ENCODE results near the gene SYNJ2. TPM values are rescaled to one million over a fixed set of nuclear protein-coding genes. Genes with fewer than 3 reads are reported as not detected.
A peak's percentile ranks its signal among the peaks of the same experiment; 100 is the strongest.

Gene SYNJ2
- polyA plus RNA-seq, 1 donor from 2014 or later = 13.7 TPM

DNA sequence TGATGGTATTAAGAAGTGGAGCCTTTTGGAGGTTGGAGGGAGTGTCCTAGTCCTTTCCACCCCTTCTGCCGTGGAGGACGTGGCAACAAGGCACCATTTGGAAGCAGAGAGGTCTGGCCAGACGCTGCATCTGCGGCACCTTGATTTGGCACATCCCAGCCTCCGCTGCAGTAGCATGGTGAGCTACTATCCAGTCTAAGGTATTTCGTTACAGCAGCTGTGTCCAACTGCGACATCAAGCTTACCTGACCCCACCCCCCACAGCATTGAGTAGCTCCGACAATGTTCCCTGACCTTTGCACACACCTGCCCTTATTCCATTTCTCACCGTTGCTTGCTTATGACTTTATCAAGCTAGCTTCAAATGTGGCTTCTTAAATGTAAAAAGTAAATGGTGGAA lies 29.8 kb upstream of the SYNJ2 start:
- Mint-ChIP-seq H3K27me3 (peaks cover 10% of the 10 kb centered on the region), H3K36me3 (peaks cover 8% of the 10 kb centered on the region), H3K9me3 (peaks cover 2 to 20% (median 5%) of the 10 kb centered on the region in 3 donors), H3K4me1 (no peaks in the 10 kb centered on the region), H3K4me3 (no peak overlapping the region), H3K27ac (no peak overlapping the region)

DNA sequence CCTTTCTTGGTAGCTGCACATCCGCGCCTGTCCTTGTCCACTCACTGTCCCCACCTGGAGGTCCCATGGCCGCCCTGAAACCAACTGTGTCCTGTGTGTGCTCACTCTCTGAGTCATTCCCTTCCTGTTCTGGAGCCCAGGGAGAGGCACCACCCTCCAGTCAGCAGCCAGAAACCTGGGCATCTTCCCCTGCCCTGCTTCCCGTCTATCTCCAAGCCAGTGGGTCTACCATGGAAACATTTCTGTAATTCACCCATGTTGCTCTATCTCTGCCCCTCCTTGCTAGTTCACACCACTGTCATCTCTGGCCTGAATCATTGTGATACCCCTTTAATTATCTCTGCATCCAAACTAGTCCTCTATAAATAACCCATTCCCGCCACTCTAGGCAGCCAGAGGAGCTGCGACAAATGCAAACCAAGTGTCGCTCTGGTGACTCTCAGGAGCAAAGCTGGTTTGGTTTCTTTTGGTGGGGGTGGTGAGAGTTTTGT lies 28.8 kb upstream of the SYNJ2 start:
- H3K9me3 Mint-ChIP-seq = peaks cover 2 to 20% (median 5%) of the 10 kb centered on the region in 3 donors
- peaks cover 10% of the 10 kb centered on the region for H3K27me3 Mint-ChIP-seq
- H3K4me1 Mint-ChIP-seq = no peaks in the 10 kb centered on the region
- H3K4me3 Mint-ChIP-seq = no peak overlapping the region
- H3K36me3 Mint-ChIP-seq = peaks cover 4% of the 10 kb centered on the region
- H3K27ac Mint-ChIP-seq = no peak overlapping the region

DNA sequence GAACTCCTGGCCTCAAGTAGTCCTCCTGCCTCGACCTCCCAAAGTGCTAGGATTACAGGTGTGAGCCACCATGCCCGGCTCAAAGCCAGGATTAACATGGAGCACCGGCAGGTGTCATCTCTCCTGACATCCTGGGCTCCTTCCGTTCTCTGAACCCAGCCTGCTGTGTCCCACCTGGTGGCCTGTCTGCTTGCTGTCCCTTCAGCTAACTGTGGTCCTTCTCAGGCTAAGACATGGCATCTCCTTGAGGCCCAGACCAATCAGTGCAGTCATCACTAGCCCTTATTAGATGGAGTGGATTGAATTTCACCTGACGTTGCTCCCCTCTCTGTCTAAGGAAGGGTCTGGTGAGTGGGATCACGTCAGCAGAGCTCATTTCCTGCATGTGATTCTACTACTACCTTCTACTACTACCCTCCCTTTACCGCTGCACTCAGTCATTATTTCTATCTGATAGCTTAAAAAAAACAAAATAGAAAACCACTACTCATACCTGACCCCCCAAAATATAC lies 28.0 kb upstream of the SYNJ2 start:
- H3K36me3 Mint-ChIP-seq = peaks cover 4% of the 10 kb centered on the region
- H3K27ac Mint-ChIP-seq = no peak overlapping the region
- H3K27me3 Mint-ChIP-seq = peaks cover 13% of the 10 kb centered on the region
- no peaks in the 10 kb centered on the region for H3K4me1 Mint-ChIP-seq
- peak overlapping the region in 1 of 4 donors; percentile 13 for H3K4me3 Mint-ChIP-seq
- peaks cover 3 to 19% (median 7%) of the 10 kb centered on the region in 3 donors for H3K9me3 Mint-ChIP-seq

DNA sequence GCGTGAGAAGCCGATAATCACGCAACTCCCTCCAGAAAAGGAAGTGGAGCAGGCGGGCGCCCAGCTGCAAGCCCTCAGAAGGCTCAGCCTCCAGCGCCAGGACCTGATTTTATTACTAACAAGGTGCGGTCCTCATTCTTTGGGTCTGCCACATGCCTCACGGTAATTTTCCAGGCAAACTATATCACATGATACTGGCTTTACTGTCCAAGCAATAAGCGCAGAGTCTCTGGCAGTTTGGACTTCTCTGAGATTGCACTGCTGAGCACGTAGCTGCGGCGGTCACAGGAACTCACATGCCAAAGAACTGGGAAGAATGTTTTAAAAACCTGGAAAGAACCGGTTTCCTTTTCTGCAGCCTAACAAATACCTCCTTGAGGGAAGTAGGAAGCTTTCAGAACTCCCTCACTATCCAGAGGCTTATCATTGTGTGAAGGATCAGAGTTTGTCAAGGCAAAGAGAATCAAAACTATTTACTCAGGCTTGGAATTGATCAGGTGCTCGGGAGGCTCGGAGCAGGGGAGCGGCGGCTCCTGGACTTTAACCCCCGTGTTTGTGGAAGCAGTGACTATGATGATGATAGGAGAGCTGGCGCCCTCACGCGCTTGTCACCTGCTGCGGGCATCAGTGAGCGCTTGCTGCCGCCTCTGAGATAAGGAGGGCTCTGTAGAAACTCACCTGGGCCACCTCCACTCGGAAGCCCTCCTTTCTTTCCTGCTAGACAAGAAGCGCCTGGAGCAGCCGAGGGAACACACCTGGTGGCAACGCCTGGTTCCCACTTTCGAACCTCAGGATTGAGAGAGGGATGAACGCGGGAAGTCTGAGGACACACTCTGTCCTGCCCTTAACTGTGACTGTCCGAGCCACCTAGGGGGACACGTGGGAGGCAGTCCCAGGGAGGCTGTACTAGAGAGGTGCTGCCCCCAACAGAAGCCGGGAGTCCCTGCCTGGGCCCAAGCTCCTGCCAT lies 27.2 kb upstream of the SYNJ2 start:
- Mint-ChIP-seq H3K27me3 (peaks cover 11% of the 10 kb centered on the region), H3K27ac (no peak overlapping the region), H3K36me3 (peaks cover 4% of the 10 kb centered on the region), H3K4me1 (no peaks in the 10 kb centered on the region), H3K4me3 (peak overlapping the region in 1 of 4 donors; percentile 13), H3K9me3 (peaks cover 7 to 16% (median 7%) of the 10 kb centered on the region in 3 donors)

DNA sequence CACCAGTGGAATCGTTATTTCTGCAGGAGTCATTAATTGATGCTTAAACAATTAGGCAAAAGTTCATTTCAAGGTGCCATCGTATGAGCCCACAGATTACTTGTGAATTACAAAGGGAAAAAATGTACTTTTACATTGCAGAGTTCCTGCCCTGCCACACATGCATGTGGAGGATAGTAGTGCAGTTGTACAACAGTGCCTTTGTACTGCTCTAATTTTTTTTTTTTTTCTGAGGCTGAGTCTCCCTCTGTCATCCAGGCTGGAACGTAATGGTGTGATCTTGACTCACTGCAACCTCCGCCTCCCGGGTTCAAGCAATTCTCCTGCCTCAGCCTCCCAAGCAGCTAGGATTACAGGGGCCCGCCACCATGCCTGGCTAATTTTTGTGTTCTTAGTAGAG lies 26.0 kb upstream of the SYNJ2 start:
- Mint-ChIP-seq H3K36me3 (peaks cover 2% of the 10 kb centered on the region), H3K27me3 (peaks cover 9% of the 10 kb centered on the region), H3K9me3 (peaks cover 5 to 16% (median 14%) of the 10 kb centered on the region in 3 donors), H3K4me3 (no peak overlapping the region), H3K4me1 (no peaks in the 10 kb centered on the region), H3K27ac (no peak overlapping the region)

DNA sequence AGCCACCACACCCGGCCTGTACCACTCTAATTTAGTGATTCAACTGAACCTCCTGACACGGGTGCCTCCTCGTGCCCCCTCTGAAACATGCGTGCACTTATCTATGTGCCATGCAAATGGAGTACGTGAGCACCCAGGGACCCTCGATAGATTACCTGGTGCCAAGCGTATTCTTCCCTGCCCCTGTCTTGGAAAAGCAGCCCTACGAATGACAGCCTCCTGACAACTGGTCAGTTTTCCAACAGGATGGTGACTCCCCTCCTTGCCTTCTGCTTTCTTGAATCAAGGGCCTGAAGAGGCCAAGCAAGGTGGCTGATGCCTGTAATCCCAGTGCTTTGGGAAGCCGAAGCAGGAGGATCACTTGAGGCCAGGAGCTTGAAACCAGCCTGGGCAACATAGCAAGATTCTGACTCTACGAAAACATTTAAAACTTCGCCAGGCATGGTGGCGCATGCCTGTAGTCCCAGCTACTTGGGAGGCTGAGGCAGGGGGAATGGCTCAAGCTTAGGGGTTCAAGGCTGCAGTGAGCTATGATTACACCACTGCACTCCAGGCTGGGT lies 25.4 kb upstream of the SYNJ2 start:
- Mint-ChIP-seq H3K4me1 (no peaks in the 10 kb centered on the region), H3K27ac (no peak overlapping the region), H3K27me3 (peaks cover 9% of the 10 kb centered on the region), H3K9me3 (peaks cover 5 to 16% (median 13%) of the 10 kb centered on the region in 3 donors), H3K36me3 (peaks cover 2% of the 10 kb centered on the region), H3K4me3 (no peak overlapping the region)

DNA sequence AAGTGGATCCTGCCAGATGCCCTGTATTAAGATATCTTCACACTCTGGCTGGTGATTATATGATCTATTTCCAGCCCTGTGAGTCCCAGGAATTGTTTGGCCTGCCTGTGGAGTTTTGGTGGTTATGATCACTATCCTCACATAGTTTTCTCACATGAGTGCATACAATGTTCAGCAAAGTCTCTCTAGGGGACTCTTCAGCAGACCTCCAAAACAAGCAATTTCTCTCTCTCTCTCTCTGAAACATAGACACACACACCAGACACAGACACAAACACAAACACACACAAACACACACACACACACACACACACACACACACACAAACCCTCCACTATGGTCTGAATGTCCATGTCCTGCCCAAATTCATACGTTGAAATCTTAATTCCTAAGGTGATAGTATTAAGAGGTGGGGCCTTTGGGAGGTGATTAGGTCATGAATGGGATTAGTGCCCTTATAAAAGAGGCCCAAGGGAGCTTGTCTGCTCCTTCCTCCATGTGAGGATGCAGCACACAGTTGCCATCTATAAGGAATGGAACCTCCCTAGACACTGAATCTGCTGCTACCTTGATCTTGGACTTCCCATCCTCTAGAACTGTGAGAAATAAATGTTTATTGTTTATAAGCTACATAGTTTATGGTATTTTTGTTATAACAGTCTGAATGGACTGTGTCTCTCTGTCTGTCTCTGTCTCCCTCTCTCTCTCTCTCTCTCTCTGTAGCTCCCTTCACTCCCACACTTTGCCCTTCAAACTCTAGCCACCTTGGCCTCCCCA lies 22.0 kb upstream of the SYNJ2 start:
- Mint-ChIP-seq H3K36me3 (peaks cover 4% of the 10 kb centered on the region), H3K4me3 (no peak overlapping the region), H3K27me3 (peaks cover 17% of the 10 kb centered on the region), H3K9me3 (peaks cover 5 to 16% (median 13%) of the 10 kb centered on the region in 3 donors), H3K27ac (peak overlapping the region in 1 of 3 donors; percentile 5), H3K4me1 (no peaks in the 10 kb centered on the region)

DNA sequence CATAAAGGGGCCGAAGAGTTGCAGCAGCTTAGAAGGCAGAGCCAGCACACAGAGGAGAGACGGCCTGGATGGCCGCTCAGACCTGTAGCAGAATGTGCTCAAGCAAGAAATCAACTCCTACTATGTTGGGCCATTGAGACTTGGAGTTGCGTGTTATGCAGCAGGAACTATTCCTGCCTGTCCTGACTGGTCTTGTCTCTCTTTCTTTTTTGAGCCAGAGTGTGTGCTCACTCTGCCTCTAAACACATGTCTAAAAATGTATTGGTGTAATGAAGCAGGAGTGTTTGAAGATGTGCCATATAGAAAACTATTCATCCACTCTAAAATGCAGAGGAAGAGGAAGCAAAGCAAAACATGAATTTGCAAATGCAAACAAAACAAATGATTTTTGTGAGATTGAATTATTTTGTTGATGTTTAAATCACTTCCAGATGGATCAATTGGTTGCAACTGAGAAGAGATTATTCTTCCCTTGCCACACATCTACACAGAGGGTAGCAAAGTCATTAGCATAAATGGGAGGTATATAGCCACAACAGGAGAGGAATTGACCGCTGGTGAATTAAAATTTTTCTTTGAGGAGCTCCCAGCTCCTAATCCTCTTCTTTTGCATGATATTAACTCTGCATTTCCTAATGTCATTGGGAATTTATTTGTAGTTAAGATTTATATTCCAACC lies 20.4 kb upstream of the SYNJ2 start:
- Mint-ChIP-seq H3K36me3 (peaks cover 2% of the 10 kb centered on the region), H3K27me3 (peaks cover 17% of the 10 kb centered on the region), H3K27ac (no peak overlapping the region), H3K4me1 (no peaks in the 10 kb centered on the region), H3K9me3 (peaks cover 5 to 16% (median 13%) of the 10 kb centered on the region in 3 donors), H3K4me3 (no peak overlapping the region)

DNA sequence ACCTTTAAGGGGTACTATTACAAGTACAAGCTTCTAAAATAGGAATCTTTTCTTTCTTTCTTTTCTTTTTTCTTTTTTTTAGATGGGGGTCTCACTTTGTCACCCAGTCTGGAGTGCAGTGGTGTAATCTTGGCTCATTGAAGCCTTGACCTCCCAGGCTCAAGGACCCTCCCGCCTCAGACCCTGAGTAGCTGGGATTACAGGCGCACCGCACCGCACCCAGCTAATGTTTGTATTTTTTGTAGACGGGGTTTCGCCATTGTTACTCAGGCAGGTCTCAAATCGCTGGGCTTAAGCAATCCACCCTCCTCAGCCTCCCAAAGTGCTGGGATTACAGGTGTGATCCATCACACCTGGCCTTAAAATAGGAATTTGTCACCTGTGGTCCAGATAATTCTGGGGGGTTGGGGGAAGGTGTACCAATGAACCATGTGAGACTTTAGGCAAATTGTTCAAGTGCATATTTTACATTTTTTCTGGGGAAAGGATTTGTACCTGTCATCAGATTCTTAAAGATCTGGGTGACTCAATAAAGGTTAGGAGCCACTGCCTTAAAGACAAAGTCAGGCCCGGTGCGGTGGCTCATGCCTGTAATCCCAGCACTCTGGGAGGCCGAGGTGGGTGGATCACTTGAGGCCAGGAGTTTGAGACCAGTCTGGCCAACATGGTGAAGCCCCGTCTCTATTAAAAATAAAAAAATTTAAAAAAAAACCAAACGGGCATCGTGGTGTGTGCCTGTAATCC lies 19.7 kb upstream of the SYNJ2 start:
- Mint-ChIP-seq H3K9me3 (peaks cover 5 to 16% (median 13%) of the 10 kb centered on the region in 3 donors), H3K4me3 (no peak overlapping the region), H3K4me1 (no peaks in the 10 kb centered on the region), H3K27ac (no peak overlapping the region), H3K36me3 (peaks cover 2% of the 10 kb centered on the region), H3K27me3 (peaks cover 17% of the 10 kb centered on the region)

DNA sequence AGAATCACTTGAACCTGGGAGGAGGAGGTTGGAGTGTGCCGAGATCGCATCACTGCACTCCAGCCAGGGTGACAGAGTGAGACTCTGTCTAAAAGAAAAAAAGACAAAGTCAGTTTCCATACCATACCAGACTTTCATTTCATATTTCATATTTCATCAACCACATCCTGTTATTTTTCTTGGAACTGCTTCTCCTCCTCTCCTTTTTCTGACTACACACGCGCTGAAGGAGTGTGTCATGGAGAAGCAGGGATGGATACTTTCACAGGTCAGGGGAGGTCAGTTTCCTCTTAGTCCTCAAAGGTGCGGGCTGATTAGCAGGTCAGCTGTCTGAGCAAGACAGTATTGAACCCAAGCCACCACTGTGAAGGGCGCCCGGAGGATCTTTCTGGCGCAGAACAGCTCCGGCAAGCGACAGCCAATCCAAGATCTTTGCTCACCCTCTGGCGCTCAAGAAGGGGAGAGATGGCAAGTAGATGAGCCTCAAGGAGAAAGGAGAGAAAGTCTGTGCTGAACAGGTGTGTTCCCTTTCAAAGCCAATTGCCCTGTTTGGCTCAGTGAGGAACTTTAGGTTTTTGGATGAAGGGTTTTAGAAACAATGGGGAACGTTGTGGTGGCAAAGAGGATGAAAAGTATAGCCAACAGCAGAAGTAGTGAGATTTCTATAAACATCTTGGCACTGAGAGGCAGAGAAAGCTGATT lies 18.9 kb upstream of the SYNJ2 start:
- peak overlapping the region in 1 of 3 donors; percentile 17 for H3K27ac Mint-ChIP-seq

DNA sequence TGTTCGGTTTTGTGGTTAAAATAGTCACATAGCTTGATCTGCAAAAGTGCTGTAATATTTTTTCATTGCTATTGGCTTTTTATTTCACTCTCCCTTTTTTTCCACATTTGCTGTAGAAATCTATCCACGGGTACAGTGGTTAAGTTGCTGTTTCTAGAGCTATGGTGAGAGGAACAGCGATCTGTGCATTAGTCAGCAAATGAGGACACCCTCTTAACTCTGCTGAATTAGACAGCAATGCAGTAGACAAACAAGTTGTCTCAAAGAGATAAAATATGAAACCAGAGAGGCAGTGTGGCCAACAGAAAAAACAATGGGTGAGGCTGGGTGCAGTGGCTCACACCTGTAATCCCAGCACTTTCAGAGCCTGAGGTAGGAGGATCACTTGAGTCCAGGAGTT lies 17.6 kb upstream of the SYNJ2 start:
- Mint-ChIP-seq H3K27me3 (peaks cover 15% of the 10 kb centered on the region), H3K4me1 (no peaks in the 10 kb centered on the region), H3K27ac (no peak overlapping the region), H3K9me3 (peaks cover 1 to 13% (median 10%) of the 10 kb centered on the region in 3 donors), H3K36me3 (peaks cover 2% of the 10 kb centered on the region), H3K4me3 (no peak overlapping the region)

More for the DNA sequence above, 18.9 kb upstream of the SYNJ2 start:
- H3K4me3 Mint-ChIP-seq = peak overlapping the region in 1 of 4 donors; percentile 39
- peaks cover 5 to 16% (median 13%) of the 10 kb centered on the region in 3 donors for H3K9me3 Mint-ChIP-seq
- H3K4me1 Mint-ChIP-seq = no peaks in the 10 kb centered on the region
- peaks cover 2% of the 10 kb centered on the region for H3K36me3 Mint-ChIP-seq
- H3K27me3 Mint-ChIP-seq = peaks cover 17% of the 10 kb centered on the region

DNA sequence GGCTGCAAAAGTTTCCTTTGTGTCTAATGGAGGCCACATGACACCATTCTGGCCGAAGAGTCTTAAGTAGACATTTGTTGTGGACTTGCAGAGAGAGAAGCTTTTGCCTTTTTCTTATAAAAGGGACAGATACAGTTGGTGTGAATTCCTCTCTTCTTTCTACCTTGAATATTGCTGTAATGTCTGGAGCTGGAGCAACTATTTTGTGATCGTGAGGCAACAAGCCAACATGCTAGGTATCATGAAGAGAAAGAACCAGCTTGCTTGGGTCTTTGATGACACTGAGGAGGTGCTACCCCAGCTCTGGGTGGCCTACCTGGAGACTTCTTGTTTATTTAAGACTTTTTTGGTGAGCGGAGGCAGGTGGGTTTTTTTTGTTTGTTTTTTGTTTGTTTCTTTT lies 16.3 kb upstream of the SYNJ2 start:
- Mint-ChIP-seq H3K9me3 (peaks cover 0 to 4% (median 0%) of the 10 kb centered on the region in 3 donors), H3K36me3 (peaks cover 2% of the 10 kb centered on the region), H3K27me3 (peaks cover 16% of the 10 kb centered on the region), H3K27ac (no peak overlapping the region), H3K4me3 (no peak overlapping the region), H3K4me1 (no peaks in the 10 kb centered on the region)

DNA sequence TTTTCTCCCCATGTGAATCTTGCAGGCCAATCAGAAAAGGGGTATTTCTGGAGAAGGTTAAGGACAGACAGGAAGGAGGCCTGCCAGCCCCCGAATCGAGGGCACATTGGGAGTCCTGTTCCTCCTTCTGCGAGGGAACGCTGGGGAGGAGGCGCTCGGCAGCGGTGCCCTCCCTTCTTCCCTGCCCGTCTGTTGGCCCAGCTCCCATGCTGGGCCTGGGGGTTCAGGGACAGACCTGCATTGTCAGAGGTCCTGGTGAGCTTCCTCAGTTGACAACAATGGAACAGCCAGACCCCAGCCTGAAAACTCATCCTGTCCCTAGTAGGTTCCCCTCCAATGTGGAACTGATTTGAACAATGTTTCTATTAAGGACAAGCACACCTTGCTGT lies 15.1 kb upstream of the SYNJ2 start:
- Mint-ChIP-seq H3K27ac (no peak overlapping the region), H3K27me3 (peaks cover 17% of the 10 kb centered on the region), H3K4me1 (no peaks in the 10 kb centered on the region), H3K4me3 (no peak overlapping the region), H3K36me3 (peaks cover 2% of the 10 kb centered on the region), H3K9me3 (no peaks in the 10 kb centered on the region)

Measured in IgD-negative memory B cell (primary cell).